Caco-2 (cell line): ENCODE data around the gene KIF25. TPM values are rescaled to one million over a fixed set of nuclear protein-coding genes. Genes with fewer than 3 reads are reported as not detected.
A peak's percentile ranks its signal among the peaks of the same experiment; 100 is the strongest.

Source experiments
- BruUV-seq: library from RNA; stranded (reverse); fragments of 400-500 nt; replicated peaks from 2 replicates; lab custom pipeline; 2021; lab: Mats Ljungman, UMichigan
- CTCF ChIA-PET: fragments of 300-600 bp; sonication (Branson Sonifier 250); formaldehyde crosslinking; loops from one replicate; lab custom pipeline; 2022; ENCODE audit warnings: antibody characterized with exemption; lab: Charles Lee
- POLR2A ChIA-PET: fragments of 300-600 bp; sonication (Branson Sonifier 250); formaldehyde crosslinking; loops from one replicate; lab custom pipeline; 2022; ENCODE audit warnings: antibody characterized with exemption; lab: Charles Lee
- DNase-seq, 2 experiments: peaks; one replicate each; pipeline versions ENCODE4 v3.0.0 to v3.0.0-alpha.2; 2020 to 2022
- H3K27me3 ChIP-seq: replicated peaks from 2 replicates; pipeline ENCODE4 v1.6.0; 2011; ENCODE audit warnings: low read length; ENCODE audit not compliant: control insufficient read depth, insufficient read depth
- H3K36me3 ChIP-seq: 2 replicates; pipeline ENCODE4 v1.5.1; 2011; ENCODE audit warnings: low read length; ENCODE audit not compliant: control insufficient read depth, insufficient read depth
- H3K4me1 ChIP-seq: fragments of 250-450 bp; sonication (Bioruptor Pico); 2 replicates; pipeline ENCODE4 v1.5.1; 2020; ENCODE audit warnings: mild to moderate bottlenecking
- H3K4me3 ChIP-seq: 2 replicates; pipeline ENCODE4 v1.5.1; 2011; ENCODE audit warnings: low read depth, mild to moderate bottlenecking, control low read depth, low read length
- H3K9me3 ChIP-seq: fragments of 250-450 bp; sonication (Bioruptor Pico); 2 replicates; pipeline ENCODE4 v1.5.1; 2020; ENCODE audit warnings: mild to moderate bottlenecking, moderate library complexity
- H3K27ac Mint-ChIP-seq: one replicate; pipeline ENCODE4 v1.8.0; 2022; ENCODE audit warnings: mixed read lengths; ENCODE audit not compliant: unreplicated experiment
- H3K27me3 Mint-ChIP-seq: one replicate; pipeline ENCODE4 v1.8.0; 2022; ENCODE audit warnings: mixed read lengths; ENCODE audit not compliant: insufficient read depth, unreplicated experiment
- H3K36me3 Mint-ChIP-seq: one replicate; pipeline ENCODE4 v1.8.0; 2022; ENCODE audit warnings: mild to moderate bottlenecking, mixed read lengths; ENCODE audit not compliant: insufficient read depth, unreplicated experiment
- H3K4me1 Mint-ChIP-seq: one replicate; pipeline ENCODE4 v1.8.0; 2022; ENCODE audit warnings: low read depth, mixed read lengths; ENCODE audit not compliant: unreplicated experiment
- H3K4me3 Mint-ChIP-seq: one replicate; pipeline ENCODE4 v1.8.0; 2022; ENCODE audit warnings: mild to moderate bottlenecking, moderate library complexity, mixed read lengths; ENCODE audit not compliant: unreplicated experiment
- H3K9me3 Mint-ChIP-seq: one replicate; pipeline ENCODE4 v1.8.0; 2022; ENCODE audit warnings: mixed read lengths; ENCODE audit not compliant: unreplicated experiment
- CTCF ChIP-seq, 2 experiments: fragments of 200-600 bp in 1 of 2; IDR thresholded peaks; 1 replicate in 1 of 2; 2 replicates in 1 of 2; pipeline versions ENCODE4 v1.5.1 to v1.8.0; 2011 to 2022; ENCODE audit warnings: antibody characterized with exemption in 1 of 2, control low read depth in 1 of 2, inconsistent platforms in 1 of 2, low read depth in 1 of 2, low read length in 1 of 2, mild to moderate bottlenecking in 1 of 2, moderate library complexity in 1 of 2; ENCODE audit not compliant: insufficient read depth in 1 of 2, severe bottlenecking in 1 of 2, unreplicated experiment in 1 of 2
- intact Hi-C: fragments of 100-400 bp; cut with micrococcal nuclease; formaldehyde crosslinking; loops from one replicate; pipeline ENCODE4 v1.10.0; 2022; ENCODE audit not compliant: unreplicated experiment
- total RNA-seq: library from RNA; stranded (reverse); gene quantifications from 2 replicates; pipeline ENCODE4 v1.2.3, GENCODE V29; 2022

The KIF25 gene
- total RNA-seq, 1 experiment from 2014 or later: not detected

GRCh38 chr6:167966540-167966905 is 30.9 kb upstream of the KIF25 start:
- POLR2A ChIA-PET: no interaction called here
- intact Hi-C loops: loop anchor here (5.0 to 10.0 kb wide), 2 partner anchors 59 to 692 kb away; no protein-coding TSS in a partner anchor
- BruUV-seq: no TSS peak
- Histone ChIP-seq H3K36me3 (peaks cover 4% of the 10 kb centered on the region), H3K4me1 (peaks cover 40% of the 10 kb centered on the region), H3K9me3 (no peaks in the 10 kb centered on the region), H3K27me3 (no peaks in the 10 kb centered on the region), H3K4me3 (no peak overlapping the region)
- Mint-ChIP-seq H3K9me3 (peaks cover 10% of the 10 kb centered on the region), H3K36me3 (peaks cover 84% of the 10 kb centered on the region), H3K27ac (peak overlapping the region; percentile 78), H3K4me1 (peaks cover 49% of the 10 kb centered on the region), H3K4me3 (no peak overlapping the region), H3K27me3 (no peaks in the 10 kb centered on the region)
- no peak for TF ChIP-seq CTCF (IDR thresholded peaks at IDR 0.05; ENCODE audit: insufficient read depth in 1 of 2, low read depth in 1 of 2, low read length in 1 of 2, severe bottlenecking in 1 of 2, unreplicated experiment in 1 of 2)
- no peak for DNase-seq
- CTCF ChIA-PET: no interaction called here

GRCh38 chr6:167968091-167968490 is 29.4 kb upstream of the KIF25 start:
- H3K4me3 ChIP-seq: no peak overlapping the region
- Mint-ChIP-seq H3K9me3 (no peaks in the 10 kb centered on the region), H3K4me3 (no peak overlapping the region), H3K4me1 (peaks cover 34% of the 10 kb centered on the region), H3K27me3 (no peaks in the 10 kb centered on the region), H3K36me3 (peaks cover 79% of the 10 kb centered on the region), H3K27ac (peak overlapping the region; percentile 62)
- BruUV-seq: no TSS peak
- peaks cover 24% of the 10 kb centered on the region for H3K4me1 ChIP-seq
- H3K27me3 ChIP-seq: no peaks in the 10 kb centered on the region
- CTCF ChIA-PET: no interaction called here
- H3K9me3 ChIP-seq: no peaks in the 10 kb centered on the region
- H3K36me3 ChIP-seq: no peaks in the 10 kb centered on the region; the same call in 1 of the 2 replicates
- intact Hi-C loops: loop anchor here (5.0 to 10.0 kb wide), 2 partner anchors 61 to 693 kb away; no protein-coding TSS in a partner anchor
- POLR2A ChIA-PET: no interaction called here
- DNase-seq: peak in 1 of 2 experiments; percentile 68
- peak; percentile 38 to 39 for TF ChIP-seq CTCF (IDR thresholded peaks at IDR 0.05; ENCODE audit: insufficient read depth in 1 of 2, low read depth in 1 of 2, low read length in 1 of 2, severe bottlenecking in 1 of 2, unreplicated experiment in 1 of 2)

GRCh38 chr6:167970230-167970629 is 27.2 kb upstream of the KIF25 start:
- Mint-ChIP-seq H3K4me3 (no peak overlapping the region), H3K9me3 (no peaks in the 10 kb centered on the region), H3K4me1 (peaks cover 28% of the 10 kb centered on the region), H3K27me3 (no peaks in the 10 kb centered on the region), H3K36me3 (peaks cover 86% of the 10 kb centered on the region), H3K27ac (peak overlapping the region; percentile 43)
- ChIA-PET POLR2A (no interaction called here), CTCF (no interaction called here)
- Histone ChIP-seq H3K36me3 (no peaks in the 10 kb centered on the region; the same call in 1 of the 2 replicates), H3K4me1 (peaks cover 3% of the 10 kb centered on the region), H3K27me3 (no peaks in the 10 kb centered on the region), H3K4me3 (no peak overlapping the region), H3K9me3 (no peaks in the 10 kb centered on the region)
- no TSS peak for BruUV-seq
- intact Hi-C loops: no loop called here
- no peak for TF ChIP-seq CTCF (IDR thresholded peaks at IDR 0.05; ENCODE audit: insufficient read depth in 1 of 2, low read depth in 1 of 2, low read length in 1 of 2, severe bottlenecking in 1 of 2, unreplicated experiment in 1 of 2)
- no peak for DNase-seq
